HL-60 (cell line): ENCODE results near the gene SMG9.
"Not testable (repeated sequence)": the region's sequence is repeated elsewhere in the genome, so short reads cannot be mapped to it uniquely, and the experiment has no call there.

Experiments used
- CTCF ChIP-seq: IDR thresholded peaks from one replicate; pipeline ENCODE4 v1.5.1; 2011; ENCODE audit warnings: low read length, control low read depth, inconsistent platforms; ENCODE audit not compliant: insufficient read depth
- REST ChIP-seq: IDR thresholded peaks from 2 replicates; pipeline ENCODE4 v1.6.1; 2012; ENCODE audit warnings: low read depth; ENCODE audit not compliant: insufficient replicate concordance
- SPI1 ChIP-seq: IDR thresholded peaks from 2 replicates; pipeline ENCODE4 v1.6.1; 2012; ENCODE audit warnings: low read depth, mild to moderate bottlenecking, borderline replicate concordance

GRCh38 chr19:43774940-43775258, 20.1 kb upstream of the SMG9 start:
- TF ChIP-seq CTCF, SPI1, REST: not testable (repeated sequence)
